HCEC 1CT (cell line): ENCODE data around the gene TPST1.
"Not testable (repeated sequence)": the region's sequence is repeated elsewhere in the genome, so short reads cannot be mapped to it uniquely, and the experiment has no call there.

Source experiments
- DNase-seq: peaks from one replicate; pipeline ENCODE4 v3.0.0-alpha.2; 2017

Gene TPST1

GRCh38 chr7:66189695-66190503 is 15.2 kb upstream of the TPST1 start:
- DNase-seq, result no peak

- no peak for DNase-seq
These were observed 14.7 kb upstream of the TPST1 start for GRCh38 chr7:66190504-66190857.

- no peak for DNase-seq
These were observed 11.9 kb upstream of the TPST1 start for GRCh38 chr7:66193146-66193725.

- DNase-seq, result no peak
These were observed 6.7 kb upstream of the TPST1 start for GRCh38 chr7:66198469-66198868.

GRCh38 chr7:66198956-66199355 is 6.2 kb upstream of the TPST1 start:
- no peak for DNase-seq

GRCh38 chr7:66202441-66202840 is 2.7 kb upstream of the TPST1 start:
- DNase-seq, result no peak

GRCh38 chr7:66205741-66206090 is 582 bp downstream of the TPST1 start:
- no peak for DNase-seq

GRCh38 chr7:66206119-66206933 is 1.2 kb downstream of the TPST1 start:
- DNase-seq, result no peak

- DNase-seq, result no peak
These were observed 1.8 kb downstream of the TPST1 start for GRCh38 chr7:66206934-66207240.

- DNase-seq, result no peak
These were observed 2.4 kb downstream of the TPST1 start for GRCh38 chr7:66207540-66207939.

- DNase-seq, result peak; percentile 76
These were observed 6.3 kb downstream of the TPST1 start for GRCh38 chr7:66211429-66211828.

- DNase-seq, result peak; percentile 41
These were observed 8.5 kb downstream of the TPST1 start for GRCh38 chr7:66213637-66214036.

GRCh38 chr7:66216687-66217086 is 11.6 kb downstream of the TPST1 start:
- no peak for DNase-seq

- DNase-seq, result no peak
These were observed 14.7 kb downstream of the TPST1 start for GRCh38 chr7:66219805-66220204.

- DNase-seq, result no peak
These were observed 16.3 kb downstream of the TPST1 start for GRCh38 chr7:66221442-66221841.

- DNase-seq, result no peak
These were observed 22.7 kb downstream of the TPST1 start for GRCh38 chr7:66227808-66228207.

GRCh38 chr7:66231326-66232216 is 26.4 kb downstream of the TPST1 start:
- DNase-seq, result not testable (repeated sequence)

- DNase-seq, result no peak
These were observed 28.5 kb downstream of the TPST1 start for GRCh38 chr7:66233638-66234037.

- no peak for DNase-seq
These were observed 31.7 kb downstream of the TPST1 start for GRCh38 chr7:66236713-66237303.

- DNase-seq, result no peak
These were observed 33.0 kb downstream of the TPST1 start for GRCh38 chr7:66237906-66238772.

GRCh38 chr7:66238773-66239466 is 33.8 kb downstream of the TPST1 start:
- DNase-seq, result no peak
